Heart left ventricle (tissue), 16 donors: Measurements from ENCODE around the gene PSRC1. TPM values are rescaled to one million over a fixed set of nuclear protein-coding genes. Genes with fewer than 3 reads are reported as not detected.

Experiments used
- ATAC-seq, 4 donors: fragments of 200-7000 bp; cut with Tn5 transposase; one replicate each; pipeline ENCODE4 v1.9.1; 2020 to 2022; ENCODE audit warnings: moderate library complexity in 4 of 4, mild to moderate bottlenecking in 3 of 4, moderate number of reproducible peaks in 1 of 4
- DNase-seq, 5 donors: peaks; one replicate each; pipeline ENCODE4 v3.0.0-alpha.2; 2020
- H3K27ac ChIP-seq, 12 donors: fragments of 200-600 bp; sonication (generic) in 4 of 12; one replicate each; pipeline versions ENCODE4 v1.5.0 to v1.8.0; 2016 to 2022; ENCODE audit warnings: mild to moderate bottlenecking in 2 of 12
- H3K27me3 ChIP-seq, 9 donors: fragments of 200-600 bp; sonication (generic) in 2 of 9; one replicate each; pipeline versions ENCODE4 v1.5.1 to v1.8.0; 2016 to 2022; ENCODE audit warnings: mild to moderate bottlenecking in 3 of 9
- H3K36me3 ChIP-seq, 9 donors: fragments of 200-600 bp; sonication (generic) in 2 of 9; one replicate each; pipeline versions ENCODE4 v1.5.0 to v1.8.0; 2018 to 2022; ENCODE audit warnings: mild to moderate bottlenecking in 2 of 9
- H3K4me1 ChIP-seq, 12 donors: fragments of 200-600 bp; sonication (generic) in 4 of 12; one replicate each; pipeline versions ENCODE4 v1.5.0 to v1.8.0; 2016 to 2022; ENCODE audit warnings: mild to moderate bottlenecking in 3 of 12
- H3K4me3 ChIP-seq, 12 donors: fragments of 200-600 bp; sonication (generic) in 4 of 12; one replicate each; pipeline versions ENCODE4 v1.5.0 to v1.8.0; 2017 to 2022; ENCODE audit warnings: mild to moderate bottlenecking in 9 of 12, moderate library complexity in 4 of 12
- H3K9me3 ChIP-seq, 12 donors: fragments of 200-600 bp; sonication (generic) in 4 of 12; one replicate each; pipeline versions ENCODE4 v1.5.0 to v1.8.0; 2016 to 2022; ENCODE audit warnings: mild to moderate bottlenecking in 1 of 12
- CTCF ChIP-seq, 12 donors: fragments of 200-600 bp; sonication (generic) in 4 of 12; IDR thresholded peaks; one replicate each; pipeline versions ENCODE4 v1.5.0 to v1.8.0; 2018 to 2022; ENCODE audit warnings: antibody characterized with exemption in 12 of 12, mild to moderate bottlenecking in 5 of 12
- POLR2A ChIP-seq, 2 donors: fragments of 450-650 bp; IDR thresholded peaks; one replicate each; pipeline ENCODE4 v1.6.1; 2017; ENCODE audit warnings: antibody characterized with exemption in 2 of 2, mild to moderate bottlenecking in 2 of 2, moderate library complexity in 2 of 2
- WGBS, 4 donors: extraction: QIAGEN DNeasy Blood & Tissue Kit in 2 of 4; methylation state at CpG; one replicate each; pipeline versions ENCODE4 v1.1.5 to v1.1.7; 2013 to 2018; 5-methylcytosine and 5-hydroxymethylcytosine counted together
- intact Hi-C, 10 donors: fragments of 100-400 bp; cut with DNase I; formaldehyde crosslinking; loops; one replicate each; pipeline versions ENCODE4 v1.11.1 to v1.14.2; 2022
- polyA plus RNA-seq, 2 donors: library from polyadenylated mRNA; stranded (reverse); fragments of 200-250 nt; gene quantifications; one replicate each; pipeline ENCODE4 v1.2.3, GENCODE V29; 2013
- total RNA-seq, 9 donors: library from RNA; depleted of rRNA in 2 of 9; stranded (reverse); fragments of >200 nt in 2 of 9; fragmentation: NEBNext Ultra II Directional in 3 of 9; extraction: Animal tissue kit (Norgen Biotek cat#: 25700) in 3 of 9; gene quantifications; one replicate each; pipeline versions ENCODE4 v1.1.0 to v1.2.4, GENCODE V29; 2016 to 2023
- donor health status: ischemic (EF 13 %, LVEDD 7.1; RV severe dilation, severe dysfunction).
- donor health status: healthy with polysubstance abuse.
- donor health status: DM: no; HTN: yes; CAD: no.
- donor health status: DM: no; HTN: no; CAD: no.
- donor health status: ischemic (EF 25% LVEDD 6.9; RV normal size, moderate dysfunction).
- donor health status: ischemic (EF 25% LVEDD 5.7; RV mildly dilated, moderate dysfunction).
- donor health status: healthy.
- donor health status: DM: yes; HTN: yes; CAD: no.
- donor health status: ischemic (EF 35%, LVEDD 5.7; RV mildly dilated, moderate dysfunction).
- donor health status: nonischemic (EF 11% LVEDD 7.7; RV severe dilation, severe dysfunction).
- donor health status: DM: yes; HTN: yes; CAD: no.
- donor health status: PGD.
- donor health status: ischemic (EF 29% LVEDD 5.4; RV normal size, mild dysfunction).
- donor health status: nonischemic (EF 23%, LVEDD 6.1; RV moderate dilation, normal function).

Gene PSRC1
- total and polyA plus RNA-seq, 11 donors = 0.23 to 3.6 (median 0.85) TPM; not detected in 1

DNA sequence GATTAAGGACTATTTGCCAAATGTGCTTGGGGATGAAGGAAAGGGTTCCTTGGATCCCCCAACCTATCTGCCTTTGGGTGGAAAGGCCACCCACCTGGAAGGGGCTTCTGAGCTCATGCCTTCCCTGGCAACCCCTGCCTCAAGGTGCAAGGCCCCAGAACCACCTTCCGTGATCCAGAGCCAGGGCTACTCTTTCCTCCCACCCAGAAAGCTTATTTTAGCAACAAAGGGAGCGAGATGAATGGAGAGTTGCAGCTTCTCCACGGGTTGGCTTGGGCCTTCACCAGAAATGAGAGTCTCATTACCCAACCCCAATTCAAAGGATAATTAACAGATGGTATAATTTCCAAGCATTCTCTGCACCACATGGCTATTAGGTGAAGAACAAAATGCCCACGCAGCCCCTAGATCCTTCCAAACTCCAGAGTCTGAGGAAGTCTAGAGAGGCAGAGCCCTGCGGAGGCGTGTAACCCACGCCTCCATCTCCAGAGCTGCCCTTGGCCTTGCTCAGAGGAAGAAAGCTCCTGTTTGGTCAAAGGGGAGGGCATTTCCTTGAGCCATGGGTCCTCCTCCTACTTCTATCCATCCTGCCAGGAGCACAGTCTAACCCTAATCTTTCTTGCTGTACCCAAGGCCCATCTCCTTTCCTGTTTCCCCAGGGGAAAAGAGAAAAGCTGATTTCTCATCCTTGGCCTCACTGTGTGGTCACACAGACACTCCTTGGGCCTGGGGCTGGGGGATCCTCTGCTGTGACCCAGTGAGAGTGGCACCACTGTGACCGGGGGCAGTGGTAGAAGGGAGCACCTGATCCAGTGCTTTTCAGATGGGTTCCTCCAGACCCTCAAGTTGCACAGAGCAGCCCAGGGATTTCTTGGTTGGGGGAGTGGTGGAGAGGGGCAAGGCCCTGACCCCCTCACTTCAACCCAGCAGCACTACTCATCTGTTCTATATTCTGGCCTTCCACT is 35.3 kb downstream of the PSRC1 start:
- no peak for DNase-seq
- H3K27ac ChIP-seq = no peak overlapping the region
- no peaks in the 10 kb centered on the region for H3K9me3 ChIP-seq
- no peak overlapping the region for H3K4me3 ChIP-seq
- peaks cover 0 to 21% (median 0%) of the 10 kb centered on the region in 9 donors for H3K27me3 ChIP-seq
- WGBS, 4 donors = 85 to 92% (median 90%) methylated on average over 8 of the region's 8 CpGs
- no peak for ATAC-seq
- TF ChIP-seq POLR2A (IDR thresholded peaks at IDR 0.05) = no peak
- TF ChIP-seq CTCF (IDR thresholded peaks at IDR 0.05) = no peak
- H3K36me3 ChIP-seq = no peaks in the 10 kb centered on the region
- H3K4me1 ChIP-seq = peaks cover 0 to 16% (median 7%) of the 10 kb centered on the region in 12 donors
- intact Hi-C loops = no loop called here

DNA sequence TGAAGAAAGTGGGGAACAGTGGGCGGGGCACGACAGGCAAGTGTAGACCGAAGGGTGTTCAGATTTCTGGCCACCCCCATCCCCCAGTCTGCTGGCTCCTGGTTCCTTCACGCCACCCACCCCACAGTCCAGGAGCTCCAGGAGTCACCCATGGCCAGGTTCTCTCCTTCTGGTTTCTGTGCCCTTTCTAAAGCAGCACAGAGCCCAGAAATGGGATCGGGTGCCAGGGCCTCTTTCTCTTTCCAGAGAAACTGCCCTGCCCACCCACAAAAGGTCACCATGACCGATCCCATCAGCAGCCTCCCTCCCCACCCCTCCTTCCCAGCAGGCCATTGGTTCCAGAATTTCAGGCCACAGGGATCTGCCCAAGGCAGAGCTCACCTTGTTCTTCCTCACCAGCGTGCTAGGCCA is 36.8 kb downstream of the PSRC1 start:
- Histone ChIP-seq H3K4me3 (no peak overlapping the region), H3K36me3 (no peaks in the 10 kb centered on the region), H3K27me3 (peaks cover 0 to 24% (median 0%) of the 10 kb centered on the region in 9 donors), H3K27ac (no peak overlapping the region), H3K9me3 (no peaks in the 10 kb centered on the region), H3K4me1 (peaks cover 0 to 31% (median 17%) of the 10 kb centered on the region in 12 donors)
- no peak for DNase-seq
- no peak for TF ChIP-seq CTCF (IDR thresholded peaks at IDR 0.05)
- intact Hi-C loops = no loop called here
- 88 to 94% (median 90%) methylated on average over 7 of the region's 7 CpGs for WGBS, 4 donors
- ATAC-seq = no peak

DNA sequence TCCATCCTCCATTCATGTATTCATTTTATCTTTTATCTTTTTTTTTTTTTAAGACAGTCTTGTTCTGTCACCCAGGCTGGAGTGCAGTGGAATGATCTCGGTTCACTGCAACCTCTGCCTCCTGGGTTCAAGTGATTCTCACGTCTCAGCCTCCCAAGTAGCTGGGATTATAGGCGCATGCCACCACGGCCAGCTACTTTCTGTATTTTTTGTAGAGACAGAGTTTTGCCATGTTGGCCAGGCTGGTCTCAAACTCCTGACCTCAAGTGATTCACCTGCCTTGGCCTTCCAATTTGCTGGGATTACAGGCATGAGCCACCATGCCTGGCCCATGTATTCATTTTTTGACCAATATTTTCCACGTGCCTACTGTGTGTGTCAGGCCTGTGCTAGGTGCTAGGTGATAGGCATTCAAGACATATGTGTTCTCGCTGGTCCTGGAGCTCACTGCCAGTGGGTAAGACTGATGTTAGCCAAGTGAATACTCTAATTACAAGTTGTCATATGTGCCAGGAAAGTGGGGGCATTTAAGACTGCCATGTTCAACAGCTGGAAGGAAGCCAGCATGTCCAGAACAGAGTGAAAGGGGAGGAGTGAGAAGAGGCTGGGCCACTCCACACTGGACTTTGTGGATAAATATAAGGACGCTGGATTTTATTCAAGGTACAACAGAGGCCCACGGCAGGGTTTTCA is 38.9 kb downstream of the PSRC1 start:
- H3K27ac ChIP-seq = no peak overlapping the region
- intact Hi-C loops = no loop called here
- DNase-seq = no peak

More for the DNA sequence above, 38.9 kb downstream of the PSRC1 start:
- Histone ChIP-seq H3K9me3 (no peaks in the 10 kb centered on the region), H3K4me1 (peaks cover 0 to 30% (median 23%) of the 10 kb centered on the region in 12 donors), H3K36me3 (peaks cover 0 to 9% (median 3%) of the 10 kb centered on the region in 9 donors), H3K27me3 (peaks cover 0 to 8% (median 0%) of the 10 kb centered on the region in 9 donors), H3K4me3 (no peak overlapping the region)
- no peak for TF ChIP-seq CTCF (IDR thresholded peaks at IDR 0.05)
- TF ChIP-seq POLR2A (IDR thresholded peaks at IDR 0.05) = no peak
- 77 to 89% (median 88%) methylated on average over 8 of the region's 8 CpGs for WGBS, 4 donors
- ATAC-seq = no peak
